ENCODE measurements around the gene UNC80.

UNC80 gene

DNA sequence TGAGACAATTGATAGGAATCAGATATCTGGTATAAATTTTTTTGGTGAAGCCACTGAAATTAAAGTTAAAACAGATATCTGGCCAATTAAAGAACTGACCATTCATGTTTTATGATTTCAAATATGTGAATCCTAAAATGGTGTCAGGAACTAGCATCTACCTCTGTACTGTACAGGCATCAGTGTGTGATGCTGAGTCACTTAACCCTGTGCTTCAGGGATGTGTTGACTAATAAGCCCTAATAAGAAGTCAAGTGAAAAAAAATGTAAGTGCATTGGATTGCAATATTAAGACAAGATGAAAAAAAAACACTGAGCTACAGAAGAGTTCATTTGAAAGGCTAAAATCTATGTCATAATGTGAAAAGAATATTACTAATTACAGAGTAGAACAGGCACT is 9.1 kb upstream of the UNC80 start:
- Histone ChIP-seq H3K9ac (ENCODE audit: insufficient read length) (no peak overlapping the region), H3K27ac (no peak overlapping the region), H3K36me3 (ENCODE audit: insufficient read depth, low read length) (no peaks in the 10 kb centered on the region), H3K9me3 (ENCODE audit: low read depth, low read length) (no peaks in the 10 kb centered on the region), H3K4me3 (no peak overlapping the region)
- no peak for TF ChIP-seq POLR2AphosphoS5 (IDR thresholded peaks at IDR 0.05; ENCODE audit: borderline replicate concordance, low read depth, low read length)
- no peak for TF ChIP-seq EZH2 (IDR thresholded peaks at IDR 0.05)
- TF ChIP-seq FOXP2 (optimal IDR thresholded peaks at IDR 0.05; ENCODE audit: control extremely low read depth, extremely low read length, insufficient read depth): no peak
- no peak for DNase-seq (ENCODE audit: low read depth, low spot score)

DNA sequence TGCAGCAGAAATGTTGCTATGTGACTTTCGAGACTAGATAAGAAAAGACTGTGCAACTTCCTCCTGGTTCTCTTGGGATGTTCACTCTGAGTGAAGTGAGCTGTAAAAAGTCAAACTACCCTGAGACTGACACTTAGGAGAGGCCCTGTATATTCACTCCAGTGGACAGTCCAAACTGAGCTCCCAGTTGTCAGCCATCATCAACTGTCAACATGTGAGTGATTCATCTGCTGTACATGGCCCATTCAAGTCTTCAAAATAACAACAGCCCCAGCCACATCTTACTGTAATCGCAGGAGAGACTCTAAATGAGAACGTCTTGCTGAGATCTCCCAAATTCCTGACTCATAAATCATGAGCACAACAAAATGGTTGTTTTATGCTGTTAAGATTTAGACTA is 8.5 kb upstream of the UNC80 start:
- TF ChIP-seq EZH2 (IDR thresholded peaks at IDR 0.05) (no peak), POLR2AphosphoS5 (IDR thresholded peaks at IDR 0.05; ENCODE audit: borderline replicate concordance, low read depth, low read length) (no peak), FOXP2 (optimal IDR thresholded peaks at IDR 0.05; ENCODE audit: control extremely low read depth, extremely low read length, insufficient read depth) (no peak)
- H3K27ac ChIP-seq: no peak overlapping the region
- no peak overlapping the region for H3K4me3 ChIP-seq
- no peaks in the 10 kb centered on the region for H3K36me3 ChIP-seq (ENCODE audit: insufficient read depth, low read length)
- DNase-seq (ENCODE audit: low read depth, low spot score): no peak
- H3K9me3 ChIP-seq (ENCODE audit: low read depth, low read length): no peaks in the 10 kb centered on the region
- no peak overlapping the region for H3K9ac ChIP-seq (ENCODE audit: insufficient read length)

- DNase-seq (ENCODE audit: low read depth, low spot score): no peak
- Histone ChIP-seq H3K4me3 (no peak overlapping the region), H3K27ac (no peak overlapping the region), H3K36me3 (ENCODE audit: insufficient read depth, low read length) (no peaks in the 10 kb centered on the region), H3K9me3 (ENCODE audit: low read depth, low read length) (no peaks in the 10 kb centered on the region), H3K9ac (ENCODE audit: insufficient read length) (no peak overlapping the region)
- TF ChIP-seq EZH2 (IDR thresholded peaks at IDR 0.05) (no peak), FOXP2 (optimal IDR thresholded peaks at IDR 0.05; ENCODE audit: control extremely low read depth, extremely low read length, insufficient read depth) (no peak), POLR2AphosphoS5 (IDR thresholded peaks at IDR 0.05; ENCODE audit: borderline replicate concordance, low read depth, low read length) (no peak)
Observed at GRCh38 chr2:209766613-209767012, 5.0 kb upstream of the UNC80 start.

- H3K36me3 ChIP-seq (ENCODE audit: insufficient read depth, low read length): no peaks in the 10 kb centered on the region
- H3K9ac ChIP-seq (ENCODE audit: insufficient read length): no peak overlapping the region
- no peak overlapping the region for H3K27ac ChIP-seq
- TF ChIP-seq FOXP2 (optimal IDR thresholded peaks at IDR 0.05; ENCODE audit: control extremely low read depth, extremely low read length, insufficient read depth): no peak
- no peak for TF ChIP-seq EZH2 (IDR thresholded peaks at IDR 0.05)
- TF ChIP-seq POLR2AphosphoS5 (IDR thresholded peaks at IDR 0.05; ENCODE audit: borderline replicate concordance, low read depth, low read length): no peak
- H3K9me3 ChIP-seq (ENCODE audit: low read depth, low read length): no peaks in the 10 kb centered on the region
- no peak overlapping the region for H3K4me3 ChIP-seq
- DNase-seq (ENCODE audit: low read depth, low spot score): no peak
Observed at GRCh38 chr2:209767316-209767715, 4.3 kb upstream of the UNC80 start.

GRCh38 chr2:209768557-209768956 is 3.1 kb upstream of the UNC80 start:
- Histone ChIP-seq H3K27ac (no peak overlapping the region), H3K9me3 (ENCODE audit: low read depth, low read length) (no peaks in the 10 kb centered on the region), H3K4me3 (no peak overlapping the region), H3K36me3 (ENCODE audit: insufficient read depth, low read length) (no peaks in the 10 kb centered on the region), H3K9ac (ENCODE audit: insufficient read length) (no peak overlapping the region)
- TF ChIP-seq POLR2AphosphoS5 (IDR thresholded peaks at IDR 0.05; ENCODE audit: borderline replicate concordance, low read depth, low read length) (no peak), EZH2 (IDR thresholded peaks at IDR 0.05) (no peak), FOXP2 (optimal IDR thresholded peaks at IDR 0.05; ENCODE audit: control extremely low read depth, extremely low read length, insufficient read depth) (no peak)
- DNase-seq (ENCODE audit: low read depth, low spot score): no peak

GRCh38 chr2:209772290-209772685 is 656 bp downstream of the UNC80 start:
- no peak for TF ChIP-seq POLR2AphosphoS5 (IDR thresholded peaks at IDR 0.05; ENCODE audit: borderline replicate concordance, low read depth, low read length)
- no peak for TF ChIP-seq EZH2 (IDR thresholded peaks at IDR 0.05)
- no peak for TF ChIP-seq FOXP2 (optimal IDR thresholded peaks at IDR 0.05; ENCODE audit: control extremely low read depth, extremely low read length, insufficient read depth)
- no peaks in the 10 kb centered on the region for H3K36me3 ChIP-seq (ENCODE audit: insufficient read depth, low read length)
- no peak for DNase-seq (ENCODE audit: low read depth, low spot score)
- no peak overlapping the region for H3K27ac ChIP-seq
- H3K9me3 ChIP-seq (ENCODE audit: low read depth, low read length): no peaks in the 10 kb centered on the region
- no peak overlapping the region for H3K9ac ChIP-seq (ENCODE audit: insufficient read length)
- H3K4me3 ChIP-seq: no peak overlapping the region

- no peaks in the 10 kb centered on the region for H3K36me3 ChIP-seq (ENCODE audit: insufficient read depth, low read length)
- DNase-seq (ENCODE audit: low read depth, low spot score): no peak
- TF ChIP-seq EZH2 (IDR thresholded peaks at IDR 0.05) (no peak), POLR2AphosphoS5 (IDR thresholded peaks at IDR 0.05; ENCODE audit: borderline replicate concordance, low read depth, low read length) (no peak), FOXP2 (optimal IDR thresholded peaks at IDR 0.05; ENCODE audit: control extremely low read depth, extremely low read length, insufficient read depth) (no peak)
- no peaks in the 10 kb centered on the region for H3K9me3 ChIP-seq (ENCODE audit: low read depth, low read length)
- H3K27ac ChIP-seq: no peak overlapping the region
- no peak overlapping the region for H3K9ac ChIP-seq (ENCODE audit: insufficient read length)
- H3K4me3 ChIP-seq: no peak overlapping the region
Observed at GRCh38 chr2:209773377-209773776, 1.7 kb downstream of the UNC80 start.

DNA sequence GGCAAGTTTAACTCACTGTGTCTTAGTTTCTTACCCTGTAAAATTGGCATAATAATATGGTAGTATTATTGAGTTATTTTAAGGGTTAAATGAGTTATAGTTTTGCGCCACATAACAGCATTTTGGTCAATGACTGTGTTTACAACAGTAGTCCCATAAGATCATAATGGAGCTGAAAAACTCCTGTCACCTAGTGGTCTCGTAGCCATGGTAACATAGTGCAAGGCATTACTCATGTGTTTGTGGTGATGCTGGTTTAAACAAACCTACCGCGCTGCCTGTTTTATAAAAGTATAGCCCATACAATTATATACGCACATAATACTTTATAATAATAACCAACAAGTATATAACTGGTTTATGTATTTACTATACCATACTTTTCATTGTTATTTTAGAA is 15.8 kb downstream of the UNC80 start:
- H3K27ac ChIP-seq: no peak overlapping the region
- no peaks in the 10 kb centered on the region for H3K9me3 ChIP-seq (ENCODE audit: low read depth, low read length)
- DNase-seq (ENCODE audit: low read depth, low spot score): no peak
- no peak overlapping the region for H3K9ac ChIP-seq (ENCODE audit: insufficient read length)
- H3K36me3 ChIP-seq (ENCODE audit: insufficient read depth, low read length): no peaks in the 10 kb centered on the region
- H3K4me3 ChIP-seq: no peak overlapping the region
- TF ChIP-seq FOXP2 (optimal IDR thresholded peaks at IDR 0.05; ENCODE audit: control extremely low read depth, extremely low read length, insufficient read depth) (no peak), EZH2 (IDR thresholded peaks at IDR 0.05) (no peak), POLR2AphosphoS5 (IDR thresholded peaks at IDR 0.05; ENCODE audit: borderline replicate concordance, low read depth, low read length) (no peak)

GRCh38 chr2:209788925-209789324 is 17.3 kb downstream of the UNC80 start:
- no peak overlapping the region for H3K4me3 ChIP-seq
- H3K27ac ChIP-seq: no peak overlapping the region
- H3K9me3 ChIP-seq (ENCODE audit: low read depth, low read length): no peaks in the 10 kb centered on the region
- H3K36me3 ChIP-seq (ENCODE audit: insufficient read depth, low read length): no peaks in the 10 kb centered on the region
- H3K9ac ChIP-seq (ENCODE audit: insufficient read length): no peak overlapping the region
- DNase-seq (ENCODE audit: low read depth, low spot score): no peak
- no peak for TF ChIP-seq FOXP2 (optimal IDR thresholded peaks at IDR 0.05; ENCODE audit: control extremely low read depth, extremely low read length, insufficient read depth)
- TF ChIP-seq POLR2AphosphoS5 (IDR thresholded peaks at IDR 0.05; ENCODE audit: borderline replicate concordance, low read depth, low read length): no peak
- no peak for TF ChIP-seq EZH2 (IDR thresholded peaks at IDR 0.05)

All from SK-N-MC (cell line).